Kidney epithelial cell (primary cell): ENCODE measurements around the gene NMT1. TPM values are rescaled to one million over a fixed set of nuclear protein-coding genes. Genes with fewer than 3 reads are reported as not detected.

Experiments used
- DNase-seq: peaks from one replicate; pipeline ENCODE4 v3.0.0-alpha.2; 2010; ENCODE audit warnings: low read depth
- H3K27me3 ChIP-seq: 2 replicates; pipeline ENCODE4 v1.6.0; 2011; ENCODE audit warnings: low read length; ENCODE audit not compliant: control insufficient read depth, insufficient read depth
- H3K36me3 ChIP-seq: 2 replicates; pipeline ENCODE4 v1.5.1; 2011; ENCODE audit warnings: low read length; ENCODE audit not compliant: control insufficient read depth, insufficient read depth
- H3K4me3 ChIP-seq: 2 replicates; pipeline ENCODE4 v1.5.1; 2011; ENCODE audit warnings: low read depth, mild to moderate bottlenecking, control low read depth, low read length
- total RNA-seq: library from RNA; depleted of rRNA; stranded (reverse); fragments of >200 nt; gene quantifications from 2 replicates; pipeline ENCODE4 v1.2.3, GENCODE V29; 2015
- TF ChIP-seq, protein P1 (sequence below): IDR thresholded peaks from 2 replicates; pipeline ENCODE4 v1.5.1; 2011; ENCODE audit warnings: mild to moderate bottlenecking, moderate library complexity, low read length, control low read depth, inconsistent platforms; ENCODE audit not compliant: insufficient read depth, poor library complexity, severe bottlenecking

NMT1 gene
- total RNA-seq, 1 donor from 2014 or later, result 68.0 TPM

DNA sequence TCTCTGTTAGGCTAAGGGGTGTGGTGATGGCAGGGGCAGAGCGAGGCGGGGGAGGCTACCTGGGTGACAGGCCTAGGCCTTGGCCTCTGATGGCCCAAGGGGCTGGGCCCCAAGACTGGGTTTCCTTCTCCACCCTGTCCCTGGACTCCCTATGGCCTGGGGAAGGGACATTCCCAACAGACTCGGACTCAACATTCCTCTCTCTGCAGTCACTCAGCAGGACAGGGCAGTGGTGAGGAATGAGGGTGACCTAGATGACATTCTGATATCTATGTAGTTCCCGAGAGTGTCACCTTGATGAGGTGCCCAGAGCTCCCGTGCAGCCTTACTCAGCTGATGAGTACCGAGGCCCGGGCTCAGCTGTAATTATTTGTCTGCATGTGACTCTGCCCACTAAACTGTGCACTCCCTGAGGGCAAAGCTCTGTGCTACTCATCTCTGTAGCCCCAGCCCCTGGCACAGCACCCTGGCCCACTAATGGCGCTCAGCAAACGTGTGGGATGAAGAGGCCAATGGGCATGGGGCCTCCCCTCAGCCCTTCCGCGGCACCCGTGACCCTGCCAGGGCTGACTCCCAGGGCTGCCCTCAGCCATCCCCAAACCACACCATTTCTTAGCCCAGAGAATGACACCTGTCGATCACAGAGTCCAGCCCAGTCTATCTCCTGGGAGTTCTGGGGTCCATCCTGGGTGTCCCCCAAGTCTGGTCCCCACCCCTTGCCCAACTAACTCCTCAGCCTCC is 69.0 kb downstream of the NMT1 start:
- Histone ChIP-seq H3K36me3 (no peaks in the 10 kb centered on the region), H3K27me3 (no peaks in the 10 kb centered on the region), H3K4me3 (no peak overlapping the region)
- TF ChIP-seq, protein P1, sequence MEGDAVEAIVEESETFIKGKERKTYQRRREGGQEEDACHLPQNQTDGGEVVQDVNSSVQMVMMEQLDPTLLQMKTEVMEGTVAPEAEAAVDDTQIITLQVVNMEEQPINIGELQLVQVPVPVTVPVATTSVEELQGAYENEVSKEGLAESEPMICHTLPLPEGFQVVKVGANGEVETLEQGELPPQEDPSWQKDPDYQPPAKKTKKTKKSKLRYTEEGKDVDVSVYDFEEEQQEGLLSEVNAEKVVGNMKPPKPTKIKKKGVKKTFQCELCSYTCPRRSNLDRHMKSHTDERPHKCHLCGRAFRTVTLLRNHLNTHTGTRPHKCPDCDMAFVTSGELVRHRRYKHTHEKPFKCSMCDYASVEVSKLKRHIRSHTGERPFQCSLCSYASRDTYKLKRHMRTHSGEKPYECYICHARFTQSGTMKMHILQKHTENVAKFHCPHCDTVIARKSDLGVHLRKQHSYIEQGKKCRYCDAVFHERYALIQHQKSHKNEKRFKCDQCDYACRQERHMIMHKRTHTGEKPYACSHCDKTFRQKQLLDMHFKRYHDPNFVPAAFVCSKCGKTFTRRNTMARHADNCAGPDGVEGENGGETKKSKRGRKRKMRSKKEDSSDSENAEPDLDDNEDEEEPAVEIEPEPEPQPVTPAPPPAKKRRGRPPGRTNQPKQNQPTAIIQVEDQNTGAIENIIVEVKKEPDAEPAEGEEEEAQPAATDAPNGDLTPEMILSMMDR, result no peak
- no peak for DNase-seq

DNA sequence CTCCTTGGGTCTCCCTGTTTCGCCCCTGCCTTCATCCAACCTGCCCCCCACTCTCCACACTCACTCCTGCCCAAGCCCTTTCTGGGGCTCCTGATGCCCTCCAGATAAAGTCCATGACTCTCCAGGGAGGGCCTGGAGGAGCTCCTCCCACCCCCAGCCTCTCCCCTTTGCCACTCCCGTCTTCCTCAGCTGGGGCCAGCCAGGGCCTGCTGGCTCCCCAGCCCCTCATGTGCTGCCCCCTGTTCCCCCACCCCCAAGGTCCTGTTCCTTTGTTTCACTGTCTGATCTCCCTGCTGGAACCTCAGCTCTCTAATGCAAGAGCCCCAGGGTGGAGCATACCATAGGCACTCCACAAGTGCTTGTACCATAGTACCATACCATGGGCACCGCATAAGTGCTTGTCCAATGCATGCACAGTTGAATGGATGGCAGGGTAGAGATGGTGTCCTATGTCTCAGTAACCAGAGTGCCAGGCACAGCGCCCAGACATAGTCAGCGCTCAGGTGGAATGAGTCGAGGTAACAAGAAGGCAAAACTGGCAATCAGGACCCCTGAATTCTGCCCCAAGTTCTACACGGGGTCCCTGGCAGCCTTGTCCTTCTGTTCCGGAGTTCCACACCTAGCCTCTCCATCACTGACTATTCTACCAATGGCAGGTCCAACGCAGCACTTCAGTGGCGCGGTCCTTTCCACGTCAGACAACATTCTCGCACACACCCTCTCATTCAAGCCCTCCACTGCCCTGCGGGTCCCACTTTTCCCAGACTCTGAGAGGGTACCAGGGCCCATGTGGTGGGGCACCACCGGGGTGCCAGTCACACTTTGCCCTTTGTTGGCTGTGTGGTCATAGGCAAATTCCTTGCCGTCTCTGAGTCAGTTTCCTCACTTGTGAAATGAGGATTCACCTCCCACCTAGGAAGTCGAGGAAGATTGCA is 69.8 kb downstream of the NMT1 start:
- no peaks in the 10 kb centered on the region for H3K27me3 ChIP-seq
- no peak for DNase-seq
- peak overlapping the region; percentile 74 for H3K4me3 ChIP-seq
- H3K36me3 ChIP-seq, result no peaks in the 10 kb centered on the region
- TF ChIP-seq, protein P1, result no peak

- H3K36me3 ChIP-seq, result no peaks in the 10 kb centered on the region
- no peaks in the 10 kb centered on the region for H3K27me3 ChIP-seq
- peak overlapping the region; percentile 74 for H3K4me3 ChIP-seq
- DNase-seq, result no peak
- TF ChIP-seq, protein P1, result peak; percentile 88
Observed at GRCh38 chr17:45131616-45132319, 70.7 kb downstream of the NMT1 start.

GRCh38 chr17:45132320-45132571 is 71.1 kb downstream of the NMT1 start, which contains the start of gene PLCD3:
Gene PLCD3, minus strand, starts transcription at chr17:45132515. Its CDS starts 105 bp downstream, at chr17:45132410.
- H3K36me3 ChIP-seq, result no peaks in the 10 kb centered on the region
- peak within 1 kb of the TSS; percentile 74 for H3K4me3 ChIP-seq
- no peak for DNase-seq
- TF ChIP-seq, protein P1, result no peak
- H3K27me3 ChIP-seq, result no peaks in the 10 kb centered on the region

- H3K4me3 ChIP-seq, result peak overlapping the region; percentile 74
- no peaks in the 10 kb centered on the region for H3K27me3 ChIP-seq
- TF ChIP-seq, protein P1, result peak; percentile 87
- no peaks in the 10 kb centered on the region for H3K36me3 ChIP-seq
- no peak for DNase-seq
Observed at GRCh38 chr17:45132572-45133463, 71.7 kb downstream of the NMT1 start.
